Activated T-cell treated with anti-CD3 and anti-CD28 coated beads, Interleukin-2, amount 50 U/mL, for 24 hours (primary cell): ENCODE data around the gene CAVIN1.
"Not testable (repeated sequence)": the region's sequence is repeated elsewhere in the genome, so short reads cannot be mapped to it uniquely, and the experiment has no call there.

Experiments
- DNase-seq: peaks from one replicate; pipeline ENCODE4 v3.0.0-alpha.2; 2020
- H3K27ac Mint-ChIP-seq: 2 replicates; pipeline ENCODE4 v1.8.0; 2020; ENCODE audit warnings: mild to moderate bottlenecking, mixed read lengths
- H3K27me3 Mint-ChIP-seq: 2 replicates; pipeline ENCODE4 v1.8.0; 2020; ENCODE audit warnings: mixed read lengths
- H3K36me3 Mint-ChIP-seq: 2 replicates; pipeline ENCODE4 v1.8.0; 2020; ENCODE audit warnings: low read depth, mixed read lengths
- H3K4me1 Mint-ChIP-seq: 2 replicates; pipeline ENCODE4 v1.8.0; 2020; ENCODE audit warnings: low read depth, mixed read lengths
- H3K4me3 Mint-ChIP-seq: 2 replicates; pipeline ENCODE4 v1.8.0; 2020; ENCODE audit warnings: mild to moderate bottlenecking, moderate library complexity, mixed read lengths
- H3K9me3 Mint-ChIP-seq: 2 replicates; pipeline ENCODE4 v1.8.0; 2020; ENCODE audit warnings: mixed read lengths

Gene CAVIN1

GRCh38 chr17:42386777-42387657 is 36.0 kb downstream of the CAVIN1 start:
- Mint-ChIP-seq H3K27me3 (no peaks in the 10 kb centered on the region), H3K36me3 (peaks cover 56% of the 10 kb centered on the region), H3K27ac (peak overlapping the region; percentile 100), H3K4me3 (peak overlapping the region; percentile 91), H3K4me1 (peaks cover 63% of the 10 kb centered on the region), H3K9me3 (no peaks in the 10 kb centered on the region)
- DNase-seq: no peak

DNA sequence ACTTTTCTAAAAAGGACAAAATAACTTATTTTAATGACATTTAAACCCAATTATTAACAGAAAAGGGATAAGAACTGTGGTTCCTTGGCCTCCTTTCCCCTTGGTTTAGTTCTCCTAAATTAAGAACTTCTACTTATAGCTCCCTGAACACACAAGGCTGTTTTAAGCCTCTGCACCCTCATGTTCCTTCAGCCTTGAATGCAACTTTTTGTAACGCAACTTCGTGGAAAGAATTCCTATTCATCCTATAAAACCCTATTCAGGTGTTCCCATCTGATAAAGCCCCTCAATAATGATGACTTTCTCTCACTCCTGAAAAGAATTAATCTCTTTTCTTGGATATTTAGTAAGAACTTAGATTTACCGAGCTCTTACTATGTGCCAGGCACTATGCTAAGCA is 41.2 kb downstream of the CAVIN1 start:
- Mint-ChIP-seq H3K4me3 (no peak overlapping the region), H3K27me3 (no peaks in the 10 kb centered on the region), H3K36me3 (peaks cover 79% of the 10 kb centered on the region), H3K27ac (peak overlapping the region; percentile 3), H3K4me1 (peaks cover 85% of the 10 kb centered on the region), H3K9me3 (no peaks in the 10 kb centered on the region)
- DNase-seq: no peak

- no peaks in the 10 kb centered on the region for H3K27me3 Mint-ChIP-seq
- H3K36me3 Mint-ChIP-seq: peaks cover 72% of the 10 kb centered on the region
- H3K4me3 Mint-ChIP-seq: no peak overlapping the region
- DNase-seq: no peak
- H3K9me3 Mint-ChIP-seq: no peaks in the 10 kb centered on the region
- H3K27ac Mint-ChIP-seq: peak overlapping the region; percentile 55
- peaks cover 79% of the 10 kb centered on the region for H3K4me1 Mint-ChIP-seq
These were observed 42.1 kb downstream of the CAVIN1 start for GRCh38 chr17:42380935-42381334.

- peaks cover 65% of the 10 kb centered on the region for H3K36me3 Mint-ChIP-seq
- peak overlapping the region; percentile 72 for H3K4me3 Mint-ChIP-seq
- no peak for DNase-seq
- peak overlapping the region; percentile 93 for H3K27ac Mint-ChIP-seq
- H3K9me3 Mint-ChIP-seq: no peaks in the 10 kb centered on the region
- H3K4me1 Mint-ChIP-seq: peaks cover 76% of the 10 kb centered on the region
- H3K27me3 Mint-ChIP-seq: no peaks in the 10 kb centered on the region
These were observed 44.0 kb downstream of the CAVIN1 start for GRCh38 chr17:42378959-42379594.

GRCh38 chr17:42378359-42378958 is 44.6 kb downstream of the CAVIN1 start:
- Mint-ChIP-seq H3K4me1 (peaks cover 76% of the 10 kb centered on the region), H3K27me3 (no peaks in the 10 kb centered on the region), H3K36me3 (peaks cover 66% of the 10 kb centered on the region), H3K27ac (peak overlapping the region; percentile 93), H3K9me3 (no peaks in the 10 kb centered on the region), H3K4me3 (peak overlapping the region; percentile 72)
- no peak for DNase-seq

DNA sequence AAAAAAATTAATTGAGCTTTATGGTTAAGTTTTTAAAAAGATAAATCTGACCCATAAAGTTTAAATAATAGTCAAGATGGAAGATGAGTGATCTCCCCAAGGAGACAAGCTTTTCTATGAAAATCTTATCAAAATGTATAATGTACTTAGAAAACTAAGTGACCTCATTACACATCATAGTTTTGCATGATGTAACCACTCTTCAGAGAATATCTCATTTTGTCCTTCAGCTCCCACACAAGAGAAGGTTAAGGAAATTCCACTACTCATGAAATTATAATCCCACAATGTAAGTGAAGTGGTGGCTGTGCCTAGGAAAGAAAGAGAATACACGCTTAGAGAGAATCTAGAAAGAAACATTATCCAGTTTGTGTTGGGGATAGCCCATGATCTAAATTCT is 49.2 kb downstream of the CAVIN1 start:
- H3K27me3 Mint-ChIP-seq: no peaks in the 10 kb centered on the region
- peaks cover 65% of the 10 kb centered on the region for H3K4me1 Mint-ChIP-seq
- H3K4me3 Mint-ChIP-seq: no peak overlapping the region
- peaks cover 62% of the 10 kb centered on the region for H3K36me3 Mint-ChIP-seq
- DNase-seq: no peak
- H3K27ac Mint-ChIP-seq: peak overlapping the region; percentile 56
- no peaks in the 10 kb centered on the region for H3K9me3 Mint-ChIP-seq

GRCh38 chr17:42372142-42372541 is 50.9 kb downstream of the CAVIN1 start:
- Mint-ChIP-seq H3K27me3 (no peaks in the 10 kb centered on the region), H3K9me3 (no peaks in the 10 kb centered on the region), H3K27ac (no peak overlapping the region), H3K4me1 (peaks cover 63% of the 10 kb centered on the region), H3K4me3 (no peak overlapping the region), H3K36me3 (peaks cover 53% of the 10 kb centered on the region)
- DNase-seq: no peak

DNA sequence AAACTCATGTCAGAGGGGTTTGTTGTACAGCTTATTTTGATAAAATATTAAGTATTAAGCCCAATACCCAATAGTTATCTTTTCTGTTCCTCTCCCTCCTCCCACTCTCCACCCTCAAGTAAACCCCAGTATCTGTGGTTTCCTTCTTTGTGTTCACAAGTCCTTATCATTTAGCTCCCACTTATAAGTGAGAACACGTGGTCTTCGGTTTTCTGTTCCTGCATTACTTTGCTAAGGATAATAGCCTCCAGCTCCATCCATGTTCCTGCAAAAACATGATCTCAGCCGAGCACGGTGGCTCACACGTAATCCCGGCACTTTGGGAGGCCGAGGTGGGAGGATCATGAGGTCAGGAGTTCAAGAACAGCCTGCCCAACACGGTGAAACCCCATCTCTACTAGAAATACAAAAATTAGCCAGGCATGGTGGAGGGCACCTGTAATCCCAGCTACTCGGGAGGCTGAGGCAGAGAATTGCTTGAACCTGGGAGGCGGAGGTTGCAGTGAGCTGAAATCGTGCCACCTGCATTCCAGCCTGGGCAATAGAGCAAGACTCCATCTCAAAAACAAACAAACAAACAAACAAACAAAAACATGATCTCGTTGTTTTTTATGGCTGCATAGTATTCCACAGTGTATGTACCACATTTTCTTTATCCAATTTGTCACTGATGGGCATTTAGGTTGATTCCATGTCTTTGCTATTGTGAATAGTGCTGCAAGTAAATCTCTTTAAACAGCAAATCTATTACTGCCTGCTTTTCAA is 54.1 kb downstream of the CAVIN1 start:
- H3K27ac Mint-ChIP-seq: peak overlapping the region; percentile 44
- not testable (repeated sequence) for H3K4me3 Mint-ChIP-seq, DNase-seq, H3K9me3 Mint-ChIP-seq, H3K27me3 Mint-ChIP-seq
- H3K4me1 Mint-ChIP-seq: peaks cover 71% of the 10 kb centered on the region
- peaks cover 60% of the 10 kb centered on the region for H3K36me3 Mint-ChIP-seq

- not testable (repeated sequence) for H3K27me3 Mint-ChIP-seq, DNase-seq, H3K4me3 Mint-ChIP-seq, H3K9me3 Mint-ChIP-seq, H3K27ac Mint-ChIP-seq
- peaks cover 61% of the 10 kb centered on the region for H3K36me3 Mint-ChIP-seq
- H3K4me1 Mint-ChIP-seq: peaks cover 74% of the 10 kb centered on the region
These were observed 54.7 kb downstream of the CAVIN1 start for GRCh38 chr17:42368310-42368709.

GRCh38 chr17:42366176-42367023 is 56.7 kb downstream of the CAVIN1 start:
- H3K4me1 Mint-ChIP-seq: peaks cover 82% of the 10 kb centered on the region
- not testable (repeated sequence) for H3K9me3 Mint-ChIP-seq, DNase-seq, H3K4me3 Mint-ChIP-seq, H3K27me3 Mint-ChIP-seq
- peak overlapping the region; percentile 70 for H3K27ac Mint-ChIP-seq
- H3K36me3 Mint-ChIP-seq: peaks cover 67% of the 10 kb centered on the region

- Mint-ChIP-seq H3K4me3 (peak overlapping the region; percentile 9), H3K4me1 (peaks cover 83% of the 10 kb centered on the region), H3K27ac (peak overlapping the region; percentile 91), H3K36me3 (peaks cover 68% of the 10 kb centered on the region), H3K9me3 (peaks cover 4% of the 10 kb centered on the region), H3K27me3 (no peaks in the 10 kb centered on the region)
- no peak for DNase-seq
These were observed 57.9 kb downstream of the CAVIN1 start for GRCh38 chr17:42365136-42365535.

- DNase-seq: no peak
- Mint-ChIP-seq H3K36me3 (peaks cover 70% of the 10 kb centered on the region), H3K9me3 (peaks cover 4% of the 10 kb centered on the region), H3K4me1 (peaks cover 82% of the 10 kb centered on the region), H3K27ac (peak overlapping the region; percentile 91), H3K4me3 (peak overlapping the region; percentile 38), H3K27me3 (no peaks in the 10 kb centered on the region)
These were observed 59.1 kb downstream of the CAVIN1 start for GRCh38 chr17:42363767-42364585.

GRCh38 chr17:42363231-42363630 is 59.8 kb downstream of the CAVIN1 start:
- no peaks in the 10 kb centered on the region for H3K27me3 Mint-ChIP-seq
- H3K9me3 Mint-ChIP-seq: peaks cover 4% of the 10 kb centered on the region
- no peak for DNase-seq
- H3K4me1 Mint-ChIP-seq: peaks cover 81% of the 10 kb centered on the region
- peak overlapping the region; percentile 91 for H3K27ac Mint-ChIP-seq
- H3K36me3 Mint-ChIP-seq: peaks cover 73% of the 10 kb centered on the region
- H3K4me3 Mint-ChIP-seq: no peak overlapping the region
